ENCODE results near the gene OSM. TPM values are rescaled to one million over a fixed set of nuclear protein-coding genes. Genes with fewer than 3 reads are reported as not detected.
"Not testable (repeated sequence)": the region's sequence is repeated elsewhere in the genome, so short reads cannot be mapped to it uniquely, and the experiment has no call there.

OSM gene
- total RNA-seq, 1 donor from 2014 or later, result not detected

GRCh38 chr22:30220338-30221012, 46.2 kb downstream of the OSM start:
- no peak for TF ChIP-seq CTCF (IDR thresholded peaks at IDR 0.05; ENCODE audit: insufficient read depth, low read length, severe bottlenecking)
- no peaks in the 10 kb centered on the region for H3K27me3 ChIP-seq (ENCODE audit: control insufficient read depth, insufficient read depth, low read length)
- H3K4me3 ChIP-seq (ENCODE audit: low read depth, low read length), result no peak overlapping the region
- DNase-seq (ENCODE audit: low read depth) (no peak), FAIRE-seq (no peak)
- no peaks in the 10 kb centered on the region for H3K36me3 ChIP-seq (ENCODE audit: control insufficient read depth, insufficient read depth, low read length)

DNA sequence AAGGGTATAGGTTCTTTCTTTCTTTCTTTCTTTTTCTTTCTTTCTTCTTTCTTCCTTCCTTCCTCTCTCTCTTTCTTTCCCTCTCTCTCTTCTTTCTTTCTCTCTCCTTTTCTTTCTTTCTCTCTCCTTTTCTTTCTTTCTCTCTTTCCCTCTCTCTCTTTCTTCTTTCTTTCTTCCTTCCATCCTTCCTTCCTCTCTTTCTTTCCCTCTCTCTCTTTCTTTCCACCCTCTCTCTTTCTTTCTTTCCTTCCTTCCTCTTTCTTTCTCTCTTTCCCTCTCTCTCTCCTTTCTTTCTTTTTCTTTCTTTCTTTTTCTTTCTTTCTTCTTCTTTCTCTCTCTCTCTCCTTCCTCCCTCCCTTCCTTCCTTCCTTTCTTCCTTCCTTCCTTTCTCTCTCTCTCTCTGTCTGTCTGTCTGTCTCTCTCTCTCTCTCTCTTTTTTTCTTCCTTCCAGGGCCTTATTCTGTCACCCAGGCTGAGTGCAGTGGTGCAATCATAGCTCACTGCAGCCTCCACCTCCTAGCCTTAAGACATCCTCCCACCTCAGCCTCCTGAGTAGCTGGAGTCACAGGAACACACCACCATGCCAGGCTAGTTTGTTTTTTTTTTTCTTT, 46.9 kb downstream of the OSM start:
- DNase-seq (ENCODE audit: low read depth) (no peak), FAIRE-seq (no peak)
- Histone ChIP-seq H3K36me3 (ENCODE audit: control insufficient read depth, insufficient read depth, low read length) (no peaks in the 10 kb centered on the region), H3K4me3 (ENCODE audit: low read depth, low read length) (no peak overlapping the region), H3K27me3 (ENCODE audit: control insufficient read depth, insufficient read depth, low read length) (no peaks in the 10 kb centered on the region)
- TF ChIP-seq CTCF (IDR thresholded peaks at IDR 0.05; ENCODE audit: insufficient read depth, low read length, severe bottlenecking), result no peak

DNA sequence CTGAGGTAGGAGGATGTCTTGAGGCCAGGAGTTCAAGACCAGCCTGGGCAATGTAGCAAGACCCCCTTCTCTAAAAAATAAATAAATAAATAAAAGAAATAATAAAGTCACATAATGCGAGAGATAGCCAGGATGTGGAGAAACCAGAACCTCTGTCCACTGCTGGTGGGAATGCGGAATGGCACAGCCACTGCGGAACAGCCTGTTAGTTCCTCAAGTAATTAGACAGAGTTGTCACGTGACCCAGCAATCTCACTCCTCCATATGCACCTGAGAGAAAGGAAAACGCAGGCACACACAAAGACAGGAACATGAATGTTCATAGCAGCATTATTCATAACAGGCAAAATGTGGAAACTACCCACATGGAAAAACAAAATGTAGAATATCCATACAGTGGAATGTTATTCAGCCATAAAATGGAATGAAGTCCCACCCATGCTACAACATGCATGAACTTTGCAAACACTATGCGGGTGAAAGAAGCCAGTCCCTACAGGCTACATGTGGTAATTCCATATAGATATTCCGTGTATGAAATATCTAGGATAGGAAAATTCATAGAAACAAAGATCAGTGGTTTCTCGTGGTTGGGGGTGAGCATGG, 47.5 kb downstream of the OSM start:
- no peak for DNase-seq (ENCODE audit: low read depth)

GRCh38 chr22:30217698-30218560, 48.7 kb downstream of the OSM start:
- Histone ChIP-seq H3K4me3 (ENCODE audit: low read depth, low read length) (no peak overlapping the region), H3K27me3 (ENCODE audit: control insufficient read depth, insufficient read depth, low read length) (no peaks in the 10 kb centered on the region), H3K36me3 (ENCODE audit: control insufficient read depth, insufficient read depth, low read length) (no peaks in the 10 kb centered on the region)
- DNase-seq (ENCODE audit: low read depth) (peak; percentile 32), FAIRE-seq (no peak)
- no peak for TF ChIP-seq CTCF (IDR thresholded peaks at IDR 0.05; ENCODE audit: insufficient read depth, low read length, severe bottlenecking)

More for the DNA sequence above, 47.5 kb downstream of the OSM start:
- Histone ChIP-seq H3K4me3 (ENCODE audit: low read depth, low read length) (no peak overlapping the region), H3K36me3 (ENCODE audit: control insufficient read depth, insufficient read depth, low read length) (no peaks in the 10 kb centered on the region), H3K27me3 (ENCODE audit: control insufficient read depth, insufficient read depth, low read length) (no peaks in the 10 kb centered on the region)
- no peak for TF ChIP-seq CTCF (IDR thresholded peaks at IDR 0.05; ENCODE audit: insufficient read depth, low read length, severe bottlenecking)
- no peak for FAIRE-seq

GRCh38 chr22:30216710-30217109, 49.9 kb downstream of the OSM start:
- TF ChIP-seq CTCF (IDR thresholded peaks at IDR 0.05; ENCODE audit: insufficient read depth, low read length, severe bottlenecking), result no peak
- H3K4me3 ChIP-seq (ENCODE audit: low read depth, low read length), result no peak overlapping the region
- FAIRE-seq (no peak), DNase-seq (ENCODE audit: low read depth) (no peak)
- no peaks in the 10 kb centered on the region for H3K36me3 ChIP-seq (ENCODE audit: control insufficient read depth, insufficient read depth, low read length)
- H3K27me3 ChIP-seq (ENCODE audit: control insufficient read depth, insufficient read depth, low read length), result no peaks in the 10 kb centered on the region

DNA sequence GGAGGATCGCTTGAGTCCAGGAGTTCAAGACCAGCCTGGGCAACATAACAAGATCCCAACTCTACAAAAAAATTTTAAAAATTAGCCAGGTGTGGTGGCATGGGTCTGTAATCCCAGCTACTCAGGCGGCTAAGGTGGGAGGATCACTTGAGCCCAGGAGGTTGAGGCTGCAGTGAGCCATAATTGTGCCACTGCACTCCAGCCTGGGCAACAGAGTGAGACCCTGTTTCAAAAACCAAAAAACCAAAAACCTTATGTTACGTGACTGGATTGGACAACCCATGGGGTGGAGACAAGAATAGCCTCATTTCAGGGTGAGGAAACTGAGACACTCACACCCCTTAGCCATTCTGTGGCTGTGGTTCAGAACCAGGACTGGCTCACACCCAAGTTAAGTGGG, 50.4 kb downstream of the OSM start:
- DNase-seq (ENCODE audit: low read depth); H3K36me3 ChIP-seq (ENCODE audit: control insufficient read depth, insufficient read depth, low read length); FAIRE-seq; H3K4me3 ChIP-seq (ENCODE audit: low read depth, low read length); H3K27me3 ChIP-seq (ENCODE audit: control insufficient read depth, insufficient read depth, low read length): not testable (repeated sequence)

Data from bronchial epithelial cell (primary cell).